Endodermal cell (in vitro differentiated cells): ENCODE results near the gene APMAP. TPM values are rescaled to one million over a fixed set of nuclear protein-coding genes. Genes with fewer than 3 reads are reported as not detected.
A peak's percentile ranks its signal among the peaks of the same experiment; 100 is the strongest.

Experiments
- DNase-seq: peaks from one replicate; pipeline ENCODE4 v3.0.0-alpha.2; 2017
- H3K27ac ChIP-seq: 2 replicates; pipeline ENCODE4 v1.5.1; 2013; ENCODE audit warnings: mild to moderate bottlenecking, low read depth, low read length, moderate library complexity
- H3K27me3 ChIP-seq: 2 replicates; pipeline ENCODE4 v1.6.1; 2013; ENCODE audit warnings: mild to moderate bottlenecking, low read length, moderate library complexity; ENCODE audit not compliant: insufficient read depth, control insufficient read depth, poor library complexity, severe bottlenecking
- H3K36me3 ChIP-seq: 2 replicates; pipeline ENCODE4 v1.7.0; 2013; ENCODE audit warnings: mild to moderate bottlenecking, low read length, moderate library complexity; ENCODE audit not compliant: control insufficient read depth, insufficient read depth
- H3K4me1 ChIP-seq: one replicate; pipeline ENCODE4 v1.7.0; 2013; ENCODE audit warnings: low read length; ENCODE audit not compliant: control insufficient read depth, insufficient read depth
- H3K4me3 ChIP-seq: 2 replicates; pipeline ENCODE4 v1.5.1; 2013; ENCODE audit warnings: mild to moderate bottlenecking, low read length, moderate library complexity
- H3K9ac ChIP-seq: 2 replicates; pipeline ENCODE4 v1.6.1; 2013; ENCODE audit warnings: mild to moderate bottlenecking, low read length, moderate library complexity; ENCODE audit not compliant: poor library complexity, severe bottlenecking; ENCODE audit errors: extremely low read depth
- H3K9me3 ChIP-seq: 2 replicates; pipeline ENCODE4 v1.6.1; 2013; ENCODE audit warnings: mild to moderate bottlenecking, low read length, moderate library complexity; ENCODE audit not compliant: control insufficient read depth
- H3K27ac Mint-ChIP-seq: 2 replicates; pipeline ENCODE4 v1.8.0; 2020; ENCODE audit warnings: mixed read lengths
- H3K27me3 Mint-ChIP-seq: 2 replicates; pipeline ENCODE4 v1.8.0; 2021; ENCODE audit warnings: mild to moderate bottlenecking, mixed read lengths; ENCODE audit not compliant: insufficient read depth
- H3K36me3 Mint-ChIP-seq: 2 replicates; pipeline ENCODE4 v1.8.0; 2020; ENCODE audit warnings: low read depth, mixed read lengths
- H3K4me1 Mint-ChIP-seq: 2 replicates; pipeline ENCODE4 v1.8.0; 2020; ENCODE audit warnings: mixed read lengths
- H3K4me3 Mint-ChIP-seq: 2 replicates; pipeline ENCODE4 v1.8.0; 2020; ENCODE audit warnings: mild to moderate bottlenecking, moderate library complexity, mixed read lengths
- H3K9me3 Mint-ChIP-seq: 2 replicates; pipeline ENCODE4 v1.8.0; 2020; ENCODE audit warnings: mild to moderate bottlenecking, mixed read lengths
- CTCF ChIP-seq: fragments of 200-600 bp; sonication (generic); conservative IDR thresholded peaks from 2 replicates; pipeline ENCODE4 v1.5.0; 2021; ENCODE audit warnings: antibody characterized with exemption, mild to moderate bottlenecking
- WGBS, 2 experiments: methylation state at CpG; one replicate each; pipeline versions ENCODE4 v1.1.5 to v1.1.7; 2013; ENCODE audit warnings: missing lambda C conversion rate in 2 of 2, mixed read lengths in 1 of 2; ENCODE audit not compliant: insufficient coverage in 1 of 2, insufficient read length in 1 of 2; 5-methylcytosine and 5-hydroxymethylcytosine counted together
- long read RNA-seq, 4 experiments: library from polyadenylated mRNA in 2 of 4; library from RNA in 1 of 4; library from capped mRNA in 1 of 4; stranded (forward) in 3 of 4; unstranded in 1 of 4; transcript quantifications; one replicate each; pipeline ENCODE4 v2.0.0, GENCODE V29; 2020 to 2021; ENCODE audit warnings: inconsistent platforms in 1 of 4
- polyA plus RNA-seq, 2 experiments: library from polyadenylated mRNA; stranded (reverse); fragments of 50-300 nt; gene quantifications; one replicate each; pipeline ENCODE4 v1.2.3, GENCODE V29; 2013
- total RNA-seq, 2 donors: library from RNA; stranded (reverse); fragmentation: NEBNext Ultra II Directional in 1 of 2; extraction: Animal tissue kit (Norgen Biotek cat#: 25700) in 1 of 2; gene quantifications; 2 replicates in 1 of 2; 3 replicates in 1 of 2; pipeline ENCODE4 v1.2.1, GENCODE V29; 2021

APMAP gene
- 10 to 100 TPM; 60.2 to 65.6 TPM for total RNA-seq
- 76.8 TPM for polyA plus RNA-seq (2013, experiment 1 of 2)
- 70.0 TPM for polyA plus RNA-seq (2013, experiment 2 of 2)
- long read RNA-seq, experiment 1, transcript APMAP-201 (9 exons, 2,430 nt) = major isoform, 25 of 49 reads
- long read RNA-seq, experiment 1, partial matches to known transcripts = 10 of 49 reads
- long read RNA-seq, experiment 1, other reads (novel, unspliced or antisense) = 14 of 49 reads
- long read RNA-seq, experiment 2, transcript APMAP-201 (9 exons, 2,430 nt) = major isoform, 115 of 150 reads
- long read RNA-seq, experiment 2, partial matches to known transcripts = 11 of 150 reads
- long read RNA-seq, experiment 2, other reads (novel, unspliced or antisense) = 22 of 150 reads
- long read RNA-seq, experiment 3, transcript APMAP-202 (10 exons, 2,117 nt) = minor isoform, 5 of 601 reads
- long read RNA-seq, experiment 3, transcript APMAP-201 (9 exons, 2,430 nt) = major isoform, 536 of 601 reads
- long read RNA-seq, experiment 3, partial matches to known transcripts = 3 of 601 reads
- long read RNA-seq, experiment 3, other reads (novel, unspliced or antisense) = 57 of 601 reads
- long read RNA-seq, experiment 4, transcript APMAP-201 (9 exons, 2,430 nt) = major isoform, 89 of 121 reads
- long read RNA-seq, experiment 4, partial matches to known transcripts = 17 of 121 reads
- long read RNA-seq, experiment 4, other reads (novel, unspliced or antisense) = 15 of 121 reads

DNA sequence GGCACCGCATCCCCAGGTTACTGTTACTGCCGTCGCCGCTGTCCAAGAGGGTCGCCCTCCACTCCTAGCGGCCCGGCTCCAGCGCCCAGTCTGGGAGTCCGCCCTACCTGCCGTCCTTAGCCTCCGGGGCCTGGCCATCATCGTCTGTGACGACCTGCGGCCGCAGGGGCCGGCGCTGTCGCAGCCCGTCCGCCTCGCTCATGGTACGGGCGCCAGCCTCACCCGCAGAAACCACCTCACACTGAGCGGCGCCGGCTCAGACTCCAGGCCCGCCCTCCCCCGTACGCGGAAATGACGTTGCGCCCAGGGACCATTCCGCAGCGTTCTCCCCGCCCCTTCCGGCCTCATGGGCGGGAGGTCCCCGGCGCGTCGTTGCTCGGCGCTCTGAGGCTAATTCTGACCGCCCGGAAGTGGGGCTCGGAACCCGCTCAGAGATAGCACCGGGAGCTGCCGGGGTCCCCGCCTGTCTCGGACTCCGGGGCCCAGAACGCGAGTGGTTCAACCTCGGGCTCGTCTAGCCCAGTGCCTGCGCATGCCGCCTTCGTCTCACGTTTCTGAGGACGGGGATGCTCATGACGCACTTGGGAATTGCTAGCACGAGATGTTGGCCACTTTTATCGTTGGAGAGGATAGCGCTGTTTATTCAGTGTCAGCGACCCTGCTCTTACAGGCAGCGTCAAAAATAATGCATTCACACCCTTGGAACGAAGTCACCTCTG is at the start of gene APMAP:
APMAP (minus strand) TSS at position 265 of the 719 bp plus-strand sequence; CDS start at position 202, 63 bp downstream.
- Histone ChIP-seq H3K4me3 (peak within 1 kb of the TSS; percentile 93), H3K27ac (no peak within 1 kb of the TSS), H3K9ac (peak within 1 kb of the TSS; percentile 63), H3K4me1 (peaks cover 5% of the 10 kb centered on the region), H3K9me3 (no peaks in the 10 kb centered on the region), H3K36me3 (peaks cover 5% of the 10 kb centered on the region), H3K27me3 (peaks cover 15% of the 10 kb centered on the region)
- TF ChIP-seq CTCF = no peak
- Mint-ChIP-seq H3K9me3 (no peaks in the 10 kb centered on the region), H3K27ac (peak within 1 kb of the TSS; percentile 92), H3K36me3 (no peaks in the 10 kb centered on the region), H3K4me3 (peak within 1 kb of the TSS; percentile 85), H3K27me3 (peaks cover 16% of the 10 kb centered on the region), H3K4me1 (peaks cover 17% of the 10 kb centered on the region)
- peak; percentile 97 for DNase-seq
- 1% methylated on average over 43 to 69 of the region's 69 CpGs for WGBS, 2 experiments

GRCh38 chr20:25041813-25042530 is 49.4 kb upstream of the APMAP start:
- Mint-ChIP-seq H3K4me1 (no peaks in the 10 kb centered on the region), H3K36me3 (no peaks in the 10 kb centered on the region), H3K27me3 (peaks cover 2% of the 10 kb centered on the region), H3K27ac (no peak overlapping the region), H3K4me3 (no peak overlapping the region), H3K9me3 (no peaks in the 10 kb centered on the region)
- Histone ChIP-seq H3K36me3 (no peaks in the 10 kb centered on the region), H3K27ac (no peak overlapping the region), H3K9me3 (no peaks in the 10 kb centered on the region), H3K27me3 (no peaks in the 10 kb centered on the region), H3K4me3 (no peak overlapping the region), H3K9ac (no peak overlapping the region), H3K4me1 (no peaks in the 10 kb centered on the region)
- DNase-seq = no peak
- 90 to 95% methylated on average over 12 to 21 of the region's 21 CpGs for WGBS, 2 experiments
- TF ChIP-seq CTCF = no peak

DNA sequence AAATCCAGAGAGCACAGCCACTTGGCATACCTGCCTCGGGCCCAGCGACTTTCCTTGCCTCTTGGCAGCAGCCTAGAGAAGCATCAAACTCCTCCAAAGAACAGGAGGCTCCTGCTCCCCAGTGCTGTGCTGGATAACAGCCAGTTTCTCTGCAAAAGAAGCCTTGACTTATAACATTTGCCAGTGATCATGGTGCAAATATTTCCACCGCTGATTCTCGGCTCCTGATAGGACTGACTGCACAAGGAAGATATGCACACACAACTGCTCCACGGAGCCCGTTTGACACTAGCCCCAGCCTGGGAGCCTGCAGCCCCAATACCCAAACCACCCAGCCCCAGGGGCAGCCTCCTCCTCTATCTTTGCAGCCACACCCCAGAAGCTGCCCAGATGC is 47.9 kb upstream of the APMAP start:
- H3K4me3 Mint-ChIP-seq = no peak overlapping the region
- no peak overlapping the region for H3K27ac ChIP-seq

More for the DNA sequence above, 47.9 kb upstream of the APMAP start:
- H3K36me3 ChIP-seq = no peaks in the 10 kb centered on the region
- H3K27me3 ChIP-seq = no peaks in the 10 kb centered on the region
- H3K4me1 Mint-ChIP-seq = no peaks in the 10 kb centered on the region
- peaks cover 3% of the 10 kb centered on the region for H3K27me3 Mint-ChIP-seq
- DNase-seq = no peak
- no peaks in the 10 kb centered on the region for H3K9me3 Mint-ChIP-seq
- no peak overlapping the region for H3K9ac ChIP-seq
- no peak overlapping the region for H3K27ac Mint-ChIP-seq
- 89% methylated on average over 6 of the region's 6 CpGs for WGBS, 2 experiments
- no peaks in the 10 kb centered on the region for H3K9me3 ChIP-seq
- no peaks in the 10 kb centered on the region for H3K4me1 ChIP-seq
- H3K4me3 ChIP-seq = no peak overlapping the region
- TF ChIP-seq CTCF = no peak
- H3K36me3 Mint-ChIP-seq = no peaks in the 10 kb centered on the region
